Kidney glomerular epithelial cell (primary cell): Measurements from ENCODE around the gene TFAP2A.

Source experiments
- DNase-seq: peaks from one replicate; lab custom pipeline; 2025; lab: John Stamatoyannopoulos, UW

Gene TFAP2A

DNA sequence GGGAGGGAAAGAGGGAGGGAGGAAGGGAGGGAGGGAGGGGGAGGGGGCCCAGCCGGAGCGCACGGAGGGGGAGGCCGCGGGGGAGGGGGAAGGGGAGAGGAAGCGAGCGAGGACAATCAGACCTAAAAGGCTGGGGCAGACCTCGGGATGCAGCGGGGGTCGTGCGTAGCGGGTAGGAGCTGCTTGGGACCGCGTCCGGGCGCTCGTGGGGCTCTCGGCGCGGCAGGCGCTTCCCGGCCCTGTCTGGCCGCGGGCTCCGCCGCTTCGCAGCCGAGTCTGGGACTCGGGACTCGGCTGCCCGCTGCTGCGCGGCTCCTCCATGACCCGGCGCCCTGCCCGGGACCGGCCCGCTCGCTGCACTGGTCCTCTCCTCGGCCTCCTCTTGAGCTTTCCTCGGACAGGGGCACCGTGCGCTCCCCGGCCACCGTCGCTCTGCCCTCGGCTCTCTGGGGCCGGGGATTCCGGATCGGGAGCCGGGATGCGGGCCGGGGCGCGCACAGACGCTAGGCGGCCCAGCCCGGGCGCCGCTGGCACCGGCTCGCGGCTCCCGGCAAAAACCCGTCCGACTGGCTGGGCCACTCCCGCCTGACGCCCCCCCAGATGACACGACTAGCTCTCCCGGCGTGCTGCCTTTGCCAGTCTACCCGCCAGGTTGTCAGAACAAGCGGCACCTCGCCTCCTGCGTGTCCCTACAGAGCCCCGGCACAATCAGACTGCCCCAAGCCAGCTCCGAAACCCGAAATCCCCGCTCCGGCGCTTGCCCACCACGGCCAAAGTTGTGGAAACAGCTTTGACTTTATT lies 2.2 kb downstream of the TFAP2A start:
- no peak for DNase-seq

DNA sequence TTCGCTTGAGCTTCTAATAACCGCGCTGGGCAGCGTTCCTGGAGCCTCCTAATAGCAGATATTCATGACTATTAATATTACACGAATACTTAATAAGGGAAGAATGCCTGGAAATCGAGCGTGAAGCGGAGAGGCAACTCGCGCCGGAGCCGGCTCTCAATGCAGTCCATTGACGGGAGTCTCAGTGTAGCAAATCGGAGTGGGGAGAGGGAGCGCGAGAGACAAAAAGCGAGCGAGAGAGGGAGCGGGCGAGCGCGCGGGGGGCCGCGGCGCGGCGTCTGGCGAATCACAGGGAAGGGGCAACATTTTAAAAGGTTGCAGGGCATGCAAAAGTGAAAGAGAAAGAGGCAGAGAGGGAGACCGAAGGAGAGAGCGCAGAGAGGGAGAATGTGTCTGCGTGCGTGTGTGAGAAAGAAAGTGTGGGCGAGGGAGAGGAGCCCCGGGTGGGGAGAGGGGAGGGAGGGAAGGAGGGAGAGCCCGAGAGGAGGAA lies 2.9 kb downstream of the TFAP2A start:
- DNase-seq = peak; percentile 20

- no peak for DNase-seq
Observed at GRCh38 chr6:10411131-10411970, 3.5 kb downstream of the TFAP2A start.

- DNase-seq = no peak
Observed at GRCh38 chr6:10410207-10411050, 4.4 kb downstream of the TFAP2A start.

- no peak for DNase-seq
Observed at GRCh38 chr6:10409731-10410206, 5.1 kb downstream of the TFAP2A start.

DNA sequence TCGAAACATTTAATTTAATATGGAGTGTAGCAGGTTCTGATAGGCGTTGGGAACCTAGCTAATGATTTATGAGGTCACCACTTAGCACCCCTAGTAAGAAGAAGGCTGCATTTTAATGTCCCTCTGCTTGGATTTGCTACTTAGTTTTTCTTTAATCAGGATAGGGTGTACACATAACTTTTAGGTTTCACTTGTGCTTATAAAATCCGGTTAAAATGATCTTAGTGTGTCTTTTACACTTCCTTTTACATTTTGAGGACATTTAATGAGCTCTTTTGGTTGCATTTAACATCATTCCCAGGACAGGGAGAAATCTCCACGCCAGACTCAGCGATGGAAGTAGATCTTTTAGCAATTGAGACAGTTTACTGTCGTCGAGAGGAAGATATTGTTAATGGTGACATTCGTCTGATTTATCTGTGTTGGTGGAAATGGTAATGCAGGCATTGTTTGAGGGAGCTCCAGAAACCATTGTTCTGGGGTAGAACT lies 5.6 kb downstream of the TFAP2A start:
- DNase-seq = no peak

- DNase-seq = no peak
Observed at GRCh38 chr6:10408457-10408856, 6.4 kb downstream of the TFAP2A start.

GRCh38 chr6:10407674-10408054 lies 7.2 kb downstream of the TFAP2A start:
- DNase-seq = no peak

DNA sequence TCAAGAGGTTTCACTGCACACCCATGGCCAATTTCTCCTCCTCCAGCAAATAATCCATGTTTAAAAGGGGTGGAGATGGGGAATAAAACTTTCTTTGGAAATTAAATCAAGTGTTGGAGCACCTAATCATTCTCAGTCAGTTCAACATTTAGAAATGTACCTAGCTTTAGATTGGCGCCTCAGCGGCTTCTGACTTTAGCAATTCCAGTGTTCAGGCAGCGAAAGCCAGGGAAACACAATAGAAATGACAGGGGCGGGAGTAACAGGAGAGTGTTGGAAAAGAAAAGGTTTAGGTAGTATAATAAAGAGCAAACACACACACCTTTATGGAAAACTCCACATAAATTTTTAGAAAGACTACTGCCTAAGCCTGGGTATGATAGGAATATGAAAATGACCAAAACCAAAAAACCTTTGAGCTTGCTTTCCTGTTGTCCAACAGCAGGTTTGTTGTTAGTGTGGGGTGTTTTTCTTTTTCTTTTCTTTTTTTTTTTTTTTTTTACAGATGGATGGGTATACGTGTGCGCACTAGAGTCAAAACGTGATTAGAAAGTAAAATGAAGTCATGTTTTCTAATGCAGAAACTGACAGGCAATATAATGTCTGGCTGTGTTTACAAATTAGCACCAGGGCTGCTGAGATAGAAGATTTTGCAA lies 7.7 kb downstream of the TFAP2A start:
- no peak for DNase-seq

- DNase-seq = no peak
Observed at GRCh38 chr6:10406556-10406955, 8.3 kb downstream of the TFAP2A start.

DNA sequence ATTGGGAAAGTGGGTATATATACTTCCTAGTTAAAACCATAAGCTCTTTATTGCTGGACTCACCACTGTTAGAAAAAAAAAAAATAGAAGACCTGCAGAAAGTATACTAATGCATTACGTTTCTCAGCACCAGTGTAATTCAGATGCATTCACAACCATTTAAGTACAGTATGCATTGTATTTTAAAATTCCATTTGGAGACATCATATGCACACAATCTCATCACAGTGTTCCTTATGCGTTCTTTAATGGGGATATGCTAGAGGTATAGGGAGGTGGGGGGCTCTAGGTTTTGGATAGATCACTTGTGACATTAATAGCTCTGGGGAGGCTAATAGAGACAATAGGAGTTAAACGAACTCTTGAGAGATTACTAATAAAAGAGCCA lies 9.4 kb downstream of the TFAP2A start:
- DNase-seq = no peak

DNA sequence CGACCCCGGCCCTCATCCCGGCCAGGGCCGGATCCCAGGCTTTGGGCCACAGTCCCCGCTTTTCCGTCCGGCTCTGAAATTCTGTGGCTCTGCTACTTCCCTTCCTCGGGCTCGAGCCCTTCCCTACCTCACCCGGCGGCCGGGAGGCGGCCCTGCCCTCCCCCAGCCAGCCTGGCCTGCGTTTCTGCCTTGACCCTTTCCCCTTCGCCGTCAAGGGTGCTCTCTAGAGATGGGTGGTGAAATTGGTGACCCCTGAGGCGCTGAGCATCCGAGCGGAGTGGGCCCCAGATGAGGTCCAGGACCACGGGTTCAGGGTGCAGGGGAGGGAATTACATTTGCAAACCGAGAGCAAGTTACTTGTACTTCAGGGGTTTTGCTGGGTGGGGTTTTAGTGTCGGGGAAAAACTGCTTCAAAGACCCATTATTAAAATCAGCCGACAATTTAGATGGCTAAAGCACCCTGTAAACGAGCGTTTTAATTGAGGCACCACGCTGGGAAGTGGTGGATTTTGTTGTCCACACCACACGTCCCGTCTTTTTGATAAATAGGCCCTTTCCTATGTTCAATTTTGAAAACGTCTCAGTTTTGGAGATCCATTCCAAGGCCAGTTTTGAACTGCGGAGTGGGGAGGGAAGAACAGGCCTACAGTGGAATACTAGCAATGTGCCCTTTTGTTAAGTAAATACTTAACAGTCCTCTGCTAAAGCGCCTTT lies 9.9 kb downstream of the TFAP2A start:
- DNase-seq = no peak

DNA sequence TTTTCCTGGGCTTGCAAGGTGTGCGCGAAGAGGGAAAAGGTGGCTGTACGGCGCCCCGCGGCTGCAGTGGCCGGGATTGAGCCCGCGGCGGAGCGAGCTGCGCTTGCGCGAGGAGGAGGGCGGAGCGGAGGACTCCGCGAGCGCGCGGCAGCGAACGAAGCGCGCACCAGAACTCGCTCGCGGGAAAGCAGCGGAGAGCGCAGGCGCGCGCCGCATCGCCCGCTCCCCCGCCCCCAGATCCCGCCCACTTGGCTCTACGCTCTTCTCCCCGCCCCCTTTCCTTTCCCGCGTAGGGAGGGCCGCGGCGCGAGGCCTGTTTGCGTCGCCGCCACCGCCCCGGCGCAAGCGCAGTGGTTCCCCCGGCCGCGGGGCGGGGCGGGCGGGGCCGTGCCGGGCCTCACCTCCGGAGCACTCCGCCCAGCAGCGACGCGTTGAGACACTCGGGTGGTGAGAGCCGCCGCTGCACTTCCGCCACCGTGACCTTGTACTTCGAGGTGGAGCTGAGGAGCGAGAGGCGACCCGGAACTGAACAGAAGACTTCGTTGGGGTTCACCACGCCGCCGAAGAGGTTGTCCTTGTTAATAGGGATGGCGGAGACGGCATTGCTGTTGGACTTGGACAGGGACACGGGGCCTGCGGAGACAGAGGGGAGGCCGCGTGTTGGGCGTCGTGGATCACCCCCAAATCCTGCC lies 10.6 kb downstream of the TFAP2A start:
- DNase-seq = peak; percentile 96

- peak; percentile 88 for DNase-seq
Observed at GRCh38 chr6:10403385-10404106, 11.3 kb downstream of the TFAP2A start.

DNA sequence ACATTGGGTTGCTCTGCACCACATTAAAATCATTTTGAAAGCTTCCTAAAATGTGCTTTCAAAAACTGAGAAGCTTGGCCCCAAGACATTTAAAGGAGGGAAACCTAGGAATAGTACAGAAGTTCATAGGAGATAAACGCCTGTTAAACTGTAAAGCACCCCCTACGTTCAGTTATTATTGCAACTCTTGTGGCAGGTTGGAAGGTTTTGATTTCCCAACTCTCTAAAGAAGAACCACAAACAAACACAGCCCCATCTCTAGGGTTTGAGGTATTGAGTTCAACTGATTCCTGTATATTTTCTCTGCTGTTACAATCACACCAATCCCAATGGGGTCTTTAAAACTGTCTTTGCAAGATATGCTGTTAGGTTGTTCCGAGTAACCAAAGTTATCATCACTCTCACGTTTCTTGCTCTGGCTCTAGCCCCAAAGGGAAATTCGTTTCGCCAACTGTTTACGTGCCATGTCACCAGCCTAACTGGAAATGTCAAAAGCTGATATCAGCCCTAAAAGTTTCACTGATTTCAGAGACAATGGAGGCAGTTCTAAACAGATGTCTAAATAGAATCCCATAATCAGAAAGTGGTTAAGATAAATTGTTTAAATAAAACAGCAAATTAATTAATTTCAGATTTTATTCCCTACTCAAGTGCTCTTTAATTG lies 12.1 kb downstream of the TFAP2A start:
- no peak for DNase-seq

DNA sequence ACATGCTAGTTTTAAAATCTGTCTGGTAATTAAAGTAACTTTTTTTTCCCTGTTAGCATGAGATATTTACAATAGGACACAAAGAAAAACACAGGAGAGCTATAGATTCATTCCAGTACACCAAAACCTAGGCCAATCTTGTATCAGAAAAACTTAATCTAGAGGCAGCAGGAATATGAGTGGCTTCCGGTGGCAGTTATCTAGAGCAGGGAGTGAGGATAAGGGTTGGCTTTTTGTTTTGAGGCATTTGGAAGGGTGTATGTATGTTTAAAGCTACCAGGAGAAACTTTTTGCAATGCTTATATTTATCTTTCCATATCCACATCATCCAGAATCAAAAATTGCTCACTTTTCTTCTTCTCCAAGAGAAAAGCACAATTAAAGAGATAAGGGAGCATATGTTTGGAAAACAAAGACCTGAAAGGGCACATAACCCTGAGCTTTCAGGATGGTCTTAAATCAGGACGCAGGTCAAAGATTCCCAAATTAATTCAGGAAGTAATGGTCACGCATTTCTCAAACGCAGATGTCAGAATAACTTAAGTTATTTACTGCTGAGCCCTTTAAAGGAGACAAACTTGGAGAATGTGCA lies 13.1 kb downstream of the TFAP2A start:
- DNase-seq = no peak

DNA sequence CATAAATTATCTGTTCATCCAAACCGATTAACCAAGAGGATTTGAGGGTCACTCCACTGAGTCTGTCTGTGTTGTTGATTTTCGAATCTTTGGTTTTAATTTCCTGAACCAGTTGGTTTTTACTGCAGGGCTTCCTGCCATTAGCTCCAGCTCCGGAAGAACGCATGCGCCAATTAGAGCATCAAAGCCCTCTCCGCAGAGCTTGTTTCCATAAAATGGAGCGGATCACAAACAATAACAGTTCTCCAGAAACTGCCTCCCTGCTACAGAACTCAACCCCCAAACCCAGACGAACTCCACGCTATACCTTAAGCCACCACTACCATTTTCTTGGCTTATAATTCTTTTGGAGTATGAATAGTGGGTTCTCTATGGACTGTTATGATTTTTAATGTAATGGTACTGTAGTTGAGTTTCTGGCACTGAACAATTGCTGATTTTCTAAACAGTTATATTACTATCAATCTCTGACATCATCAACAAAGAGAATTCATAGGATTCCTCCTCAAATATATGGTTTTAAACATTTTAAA lies 13.8 kb downstream of the TFAP2A start:
- DNase-seq = no peak

DNA sequence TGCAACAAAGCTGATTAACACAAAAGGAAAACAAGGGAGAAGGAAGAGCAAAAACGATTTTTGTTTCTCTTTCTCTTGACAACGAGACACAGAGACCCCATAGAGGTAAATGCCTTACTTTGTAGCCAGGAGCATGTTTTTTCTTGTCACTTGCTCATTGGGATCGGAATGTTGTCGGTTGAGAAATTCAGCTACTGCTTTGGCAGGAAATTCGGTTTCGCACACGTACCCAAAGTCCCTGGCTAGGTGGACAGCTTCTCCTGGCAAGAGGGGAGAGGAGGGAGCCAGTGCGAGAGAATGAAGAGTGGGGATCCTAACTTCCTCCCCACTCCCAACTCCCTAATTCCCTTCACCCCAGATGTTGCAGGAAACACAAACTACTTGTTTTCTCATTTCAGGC lies 14.5 kb downstream of the TFAP2A start:
- DNase-seq = no peak
